Spleen (tissue), 3 donors: Measurements from ENCODE around the gene CSN3.
"Not testable (repeated sequence)": the region's sequence is repeated elsewhere in the genome, so short reads cannot be mapped to it uniquely, and the experiment has no call there.

Experiments
- POLR2A ChIP-seq, 3 donors: fragments of 450-650 bp; IDR thresholded peaks; one replicate each; pipeline ENCODE4 v1.5.1; 2017; ENCODE audit warnings: antibody characterized with exemption in 3 of 3, mild to moderate bottlenecking in 1 of 3
- POLR2AphosphoS5 ChIP-seq, 3 donors: sonication (generic); formaldehyde crosslinking; IDR thresholded peaks; one replicate each; pipeline ENCODE4 v1.5.1; 2017; ENCODE audit warnings: antibody characterized with exemption in 3 of 3

GRCh38 chr4:70242297-70242696 is at the start of gene CSN3:
- not testable (repeated sequence) for TF ChIP-seq POLR2A, POLR2AphosphoS5 (IDR thresholded peaks at IDR 0.05)
